HG03575 (cell line): ENCODE data around the gene NPR2.

Experiments used
- ATAC-seq: cut with Tn5 transposase; IDR thresholded peaks from one replicate; pipeline ENCODE4 v1.9.1; 2021; ENCODE audit not compliant: unreplicated experiment, insufficient number of reproducible peaks, low FRiP score; ENCODE audit errors: extremely low read depth

Gene NPR2

GRCh38 chr9:35791297-35791921 is at the start of gene NPR2:
NPR2 (plus strand) TSS chr9:35791591; CDS start chr9:35792409, 818 bp downstream.
- ATAC-seq, result no peak

- no peak for ATAC-seq
These were observed 49.7 kb upstream of the NPR2 start for GRCh38 chr9:35741740-35742139.

- ATAC-seq, result no peak
These were observed 47.9 kb upstream of the NPR2 start for GRCh38 chr9:35743452-35743851.

GRCh38 chr9:35743880-35744518 is 47.4 kb upstream of the NPR2 start:
- ATAC-seq, result no peak

- ATAC-seq, result no peak
These were observed 45.8 kb upstream of the NPR2 start for GRCh38 chr9:35745569-35745968.

GRCh38 chr9:35746583-35746982 is 44.8 kb upstream of the NPR2 start:
- no peak for ATAC-seq

GRCh38 chr9:35748242-35748857 is 43.0 kb upstream of the NPR2 start:
- ATAC-seq, result no peak

GRCh38 chr9:35748858-35749514 is 42.4 kb upstream of the NPR2 start, which contains the start of the genes GBA2 and RGP1:
GBA2 (minus strand) TSS chr9:35749228; CDS start chr9:35748704, 524 bp downstream.
RGP1 (plus strand) TSS chr9:35749287; CDS start chr9:35749756, 469 bp downstream.
- no peak for ATAC-seq

- no peak for ATAC-seq
These were observed 41.7 kb upstream of the NPR2 start for GRCh38 chr9:35749515-35750255.

GRCh38 chr9:35750256-35750531 is 41.2 kb upstream of the NPR2 start:
- ATAC-seq, result no peak

GRCh38 chr9:35753466-35753865 is 37.9 kb upstream of the NPR2 start:
- no peak for ATAC-seq

GRCh38 chr9:35754264-35754663 is 37.1 kb upstream of the NPR2 start, which contains the start of gene MSMP:
MSMP (minus strand) TSS chr9:35754276; CDS start chr9:35754129, 147 bp downstream.
- no peak for ATAC-seq

- ATAC-seq, result no peak
These were observed 36.3 kb upstream of the NPR2 start for GRCh38 chr9:35755071-35755470.

- no peak for ATAC-seq
These were observed 34.8 kb upstream of the NPR2 start for GRCh38 chr9:35756275-35757225.

GRCh38 chr9:35757226-35757891 is 34.0 kb upstream of the NPR2 start:
- no peak for ATAC-seq

GRCh38 chr9:35757892-35758275 is 33.5 kb upstream of the NPR2 start:
- no peak for ATAC-seq

GRCh38 chr9:35758475-35759050 is 32.8 kb upstream of the NPR2 start:
- no peak for ATAC-seq
